ENCODE results near the gene ENO4. TPM values are rescaled to one million over a fixed set of nuclear protein-coding genes. Genes with fewer than 3 reads are reported as not detected.
A peak's percentile ranks its signal among the peaks of the same experiment; 100 is the strongest.

ENO4 gene
- total RNA-seq, 4 donors from 2014 or later: 0.17 to 1.1 (median 0.29) TPM; not detected in 1

DNA sequence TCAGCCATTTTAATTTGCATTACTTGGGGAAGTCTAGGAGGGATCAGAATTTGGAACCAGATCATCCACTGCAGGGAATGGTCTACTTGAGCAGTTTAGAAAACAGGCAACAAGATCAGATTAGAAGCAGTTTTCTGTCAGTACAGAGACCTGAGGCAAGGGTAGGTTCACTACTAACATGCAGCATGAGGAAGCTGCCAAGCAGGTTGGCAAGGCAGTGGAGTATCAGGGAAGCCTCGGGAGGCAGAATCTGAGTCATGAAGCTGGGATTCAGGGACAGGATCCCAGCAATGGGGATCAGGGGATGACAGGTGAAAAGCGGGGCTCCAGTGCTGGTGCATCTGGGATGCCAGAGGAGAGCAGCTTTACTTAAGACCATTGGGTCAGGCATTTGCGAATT is 28.1 kb downstream of the ENO4 start:
- no peak for TF ChIP-seq POLR2AphosphoS5 (IDR thresholded peaks at IDR 0.05)
- H3K9me3 ChIP-seq: no peaks in the 10 kb centered on the region
- no peaks in the 10 kb centered on the region for H3K27me3 ChIP-seq
- H3K4me3 ChIP-seq: no peak overlapping the region
- H3K4me1 ChIP-seq: no peaks in the 10 kb centered on the region
- DNase-seq (ENCODE audit: extremely low spot score): peak; percentile 81
- H3K36me3 ChIP-seq: no peaks in the 10 kb centered on the region
- 78% methylated on average over 3 of the region's 3 CpGs for WGBS
- H3K27ac ChIP-seq (replicated peaks in 1 of 4): no peak overlapping the region
- intact Hi-C loops (cut with DNase I): no loop called here

- Histone ChIP-seq H3K27ac (replicated peaks in 1 of 4) (no peak overlapping the region), H3K27me3 (no peaks in the 10 kb centered on the region), H3K9me3 (no peaks in the 10 kb centered on the region), H3K36me3 (no peaks in the 10 kb centered on the region), H3K4me1 (no peaks in the 10 kb centered on the region), H3K4me3 (no peak overlapping the region)
- DNase-seq (ENCODE audit: extremely low spot score): no peak
- TF ChIP-seq EP300 (IDR thresholded peaks at IDR 0.05) (no peak), POLR2AphosphoS5 (IDR thresholded peaks at IDR 0.05) (no peak), POLR2A (IDR thresholded peaks at IDR 0.05; ENCODE audit: low read depth) (no peak)
- WGBS: 71% methylated on average over 2 of the region's 2 CpGs
- intact Hi-C loops (cut with DNase I): no loop called here
Observed at GRCh38 chr10:116878123-116878522, 28.8 kb downstream of the ENO4 start.

GRCh38 chr10:116879817-116880216 is 30.5 kb downstream of the ENO4 start:
- intact Hi-C loops (cut with DNase I): no loop called here
- Histone ChIP-seq H3K4me1 (no peaks in the 10 kb centered on the region), H3K36me3 (no peaks in the 10 kb centered on the region), H3K4me3 (no peak overlapping the region), H3K9me3 (no peaks in the 10 kb centered on the region), H3K27me3 (no peaks in the 10 kb centered on the region), H3K27ac (replicated peaks in 1 of 4) (no peak overlapping the region)
- DNase-seq (ENCODE audit: extremely low spot score): peak; percentile 72
- TF ChIP-seq POLR2AphosphoS5 (IDR thresholded peaks at IDR 0.05) (no peak), CTCF (IDR thresholded peaks at IDR 0.05) (no peak), EP300 (IDR thresholded peaks at IDR 0.05) (no peak), POLR2A (IDR thresholded peaks at IDR 0.05; ENCODE audit: low read depth) (no peak)
- 75% methylated on average over 7 of the region's 7 CpGs for WGBS

- intact Hi-C loops (cut with DNase I): no loop called here
- 78% methylated on average over 10 of the region's 10 CpGs for WGBS
Observed at GRCh38 chr10:116880716-116881482, 31.6 kb downstream of the ENO4 start.

GRCh38 chr10:116882639-116883038 is 33.3 kb downstream of the ENO4 start:
- Histone ChIP-seq H3K9me3 (no peaks in the 10 kb centered on the region), H3K4me3 (no peak overlapping the region), H3K27me3 (no peaks in the 10 kb centered on the region), H3K4me1 (no peaks in the 10 kb centered on the region), H3K27ac (replicated peaks in 1 of 4) (no peak overlapping the region), H3K36me3 (no peaks in the 10 kb centered on the region)
- 83% methylated on average over 2 of the region's 2 CpGs for WGBS
- TF ChIP-seq POLR2A (IDR thresholded peaks at IDR 0.05; ENCODE audit: low read depth): no peak
- no peak for TF ChIP-seq POLR2AphosphoS5 (IDR thresholded peaks at IDR 0.05)
- no peak for TF ChIP-seq CTCF (IDR thresholded peaks at IDR 0.05)
- no peak for TF ChIP-seq EP300 (IDR thresholded peaks at IDR 0.05)
- DNase-seq (ENCODE audit: extremely low spot score): peak; percentile 53
- intact Hi-C loops (cut with DNase I): no loop called here

More at GRCh38 chr10:116880716-116881482, 31.6 kb downstream of the ENO4 start:
- Histone ChIP-seq H3K4me1 (no peaks in the 10 kb centered on the region), H3K27me3 (no peaks in the 10 kb centered on the region), H3K4me3 (no peak overlapping the region), H3K36me3 (no peaks in the 10 kb centered on the region), H3K9me3 (no peaks in the 10 kb centered on the region), H3K27ac (replicated peaks in 1 of 4) (no peak overlapping the region)
- peak; percentile 86 for DNase-seq (ENCODE audit: extremely low spot score)
- TF ChIP-seq EP300 (IDR thresholded peaks at IDR 0.05): no peak
- no peak for TF ChIP-seq CTCF (IDR thresholded peaks at IDR 0.05)
- TF ChIP-seq POLR2AphosphoS5 (IDR thresholded peaks at IDR 0.05): no peak
- TF ChIP-seq POLR2A (IDR thresholded peaks at IDR 0.05; ENCODE audit: low read depth): no peak
